Left kidney (tissue), 2 donors: ENCODE results near the gene AXIN1. TPM values are rescaled to one million over a fixed set of nuclear protein-coding genes. Genes with fewer than 3 reads are reported as not detected.
"Not testable (repeated sequence)": the region's sequence is repeated elsewhere in the genome, so short reads cannot be mapped to it uniquely, and the experiment has no call there.

Experiments used
- DNase-seq: peaks from one replicate; pipeline ENCODE4 v3.0.0-alpha.2; 2013
- polyA plus RNA-seq: library from polyadenylated mRNA; unstranded; fragments of 120-200 nt; gene quantifications from one replicate; pipeline ENCODE4 v1.2.1, GENCODE V29; 2013; ENCODE audit not compliant: insufficient read length

AXIN1 gene
- polyA plus RNA-seq, 1 donor: 14.7 TPM

GRCh38 chr16:354291-354881, 1.9 kb upstream of the AXIN1 start:
- no peak for DNase-seq

DNA sequence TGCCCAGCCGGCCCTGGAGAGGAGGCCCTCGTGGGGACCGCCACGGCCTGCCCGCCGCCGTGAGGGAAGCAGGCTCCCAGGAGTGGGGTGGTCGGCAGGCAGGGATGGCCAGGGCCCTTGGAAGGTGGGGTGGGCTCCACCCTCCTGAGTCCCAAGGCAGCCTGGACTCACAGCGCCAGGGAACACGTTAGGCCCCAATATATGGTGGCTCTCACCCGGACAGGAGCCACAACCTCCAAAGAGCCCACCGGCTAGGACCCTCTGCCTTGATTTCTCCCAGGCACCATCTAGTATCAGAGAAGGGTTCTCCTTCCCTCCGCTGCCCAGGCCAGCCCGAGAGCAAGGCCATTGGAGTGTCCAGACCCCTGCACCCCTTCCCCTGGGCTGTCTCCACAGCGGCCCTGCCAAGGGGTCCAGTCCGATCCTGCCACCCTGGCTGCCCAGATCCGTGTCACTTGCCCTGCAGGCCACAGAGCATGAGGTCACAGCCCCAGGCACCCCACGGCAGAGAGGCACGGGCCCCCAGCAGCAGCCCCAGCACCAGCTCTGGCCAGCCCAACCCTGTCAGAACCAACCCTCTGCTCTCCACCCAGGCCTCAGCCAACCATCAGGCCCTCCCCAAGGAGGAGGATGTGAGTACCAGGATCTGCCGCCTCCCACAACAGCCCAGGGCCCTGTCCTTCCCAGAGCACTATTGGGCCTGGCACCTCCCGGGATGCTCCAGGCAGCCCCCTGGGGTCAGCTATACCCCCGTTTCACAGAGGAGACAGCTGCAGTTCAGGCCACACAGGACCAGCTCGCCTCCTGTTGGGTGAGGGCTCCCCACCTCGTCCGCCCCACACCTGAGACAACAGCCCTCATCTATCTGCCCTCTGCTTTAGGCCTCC, 1.1 kb upstream of the AXIN1 start:
- no peak for DNase-seq

GRCh38 chr16:351804-352520, 561 bp downstream of the AXIN1 start:
- no peak for DNase-seq

- DNase-seq: no peak
These were observed 2.3 kb downstream of the AXIN1 start for GRCh38 chr16:350203-350602.

DNA sequence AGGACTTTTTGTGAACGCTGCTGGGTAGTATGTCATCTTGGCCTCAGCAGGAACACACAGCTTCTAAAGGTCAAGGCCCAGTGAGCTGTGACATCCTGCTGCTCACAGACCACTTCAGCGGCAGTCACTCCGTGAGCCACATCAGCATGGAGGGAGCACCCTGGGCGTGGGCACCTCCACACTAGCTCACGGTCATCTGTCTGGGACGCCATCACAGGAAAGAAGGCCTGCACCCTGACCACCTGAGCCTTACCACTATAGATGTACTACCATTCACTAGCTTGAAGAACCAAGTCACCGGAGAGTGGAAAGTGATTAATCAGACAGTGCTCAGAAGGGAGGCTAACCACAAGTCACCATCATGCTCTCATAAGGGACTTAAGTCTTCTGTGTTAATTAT, 3.3 kb downstream of the AXIN1 start:
- DNase-seq: no peak

- not testable (repeated sequence) for DNase-seq
These were observed 4.0 kb downstream of the AXIN1 start for GRCh38 chr16:348495-348894.

DNA sequence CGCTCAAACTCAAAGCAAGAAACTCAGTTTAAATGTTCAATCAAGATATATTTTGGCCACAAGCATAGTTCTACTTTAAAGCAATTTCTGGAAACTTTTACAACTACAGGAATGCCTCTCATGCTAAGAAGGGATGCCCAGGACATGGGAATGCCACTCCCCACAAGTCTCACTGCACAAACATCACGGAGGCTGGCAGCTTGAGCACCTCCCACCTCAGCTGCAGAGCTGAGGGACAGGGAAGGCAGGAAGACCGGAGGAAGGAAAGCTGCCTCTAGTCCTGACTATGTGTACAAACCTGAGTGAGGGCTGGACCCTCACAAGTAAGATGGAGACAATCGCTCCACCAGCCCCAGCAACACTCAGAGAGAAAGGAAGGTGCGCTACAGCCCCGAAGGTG, 5.3 kb downstream of the AXIN1 start:
- no peak for DNase-seq

DNA sequence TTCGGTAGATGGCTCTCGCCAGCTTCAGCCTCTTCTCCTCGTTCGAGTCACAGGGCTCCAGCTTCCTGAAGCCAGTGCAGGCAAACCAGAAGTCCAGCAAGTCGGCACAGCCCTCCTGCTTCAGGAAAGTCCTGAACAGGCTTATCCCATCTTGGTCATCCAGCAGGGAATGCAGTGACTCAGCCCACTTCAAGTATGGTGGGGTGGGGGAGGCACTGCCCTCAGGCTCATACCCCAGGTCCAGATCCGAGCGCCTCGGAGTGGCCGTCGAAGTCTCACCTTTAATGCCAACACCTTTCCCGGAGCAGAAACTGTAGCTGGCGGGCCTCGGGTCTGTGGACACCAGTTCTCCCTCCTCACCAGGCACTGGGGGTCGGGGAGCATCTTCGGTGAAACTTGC, 5.9 kb downstream of the AXIN1 start:
- no peak for DNase-seq

- no peak for DNase-seq
These were observed 6.8 kb downstream of the AXIN1 start for GRCh38 chr16:345772-346171.

- no peak for DNase-seq
These were observed 9.9 kb downstream of the AXIN1 start for GRCh38 chr16:342455-343213.

DNA sequence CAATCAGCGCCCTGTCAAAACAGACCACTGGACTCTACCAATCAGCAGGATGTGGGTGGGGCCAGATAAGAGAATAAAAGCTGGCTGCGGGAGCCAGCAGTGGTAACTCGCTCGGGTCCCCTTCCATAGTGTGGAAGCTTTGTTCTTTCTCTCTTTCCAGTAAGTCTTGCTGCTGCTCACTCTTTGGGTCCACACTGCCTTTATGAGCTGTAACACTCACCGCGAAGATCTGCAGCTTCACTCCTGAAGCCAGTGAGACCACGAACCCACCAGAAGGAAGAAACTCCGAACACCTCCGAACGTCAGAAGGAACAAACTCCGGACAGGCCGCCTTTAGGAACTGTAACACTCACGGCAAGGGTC, 10.6 kb downstream of the AXIN1 start:
- not testable (repeated sequence) for DNase-seq

- not testable (repeated sequence) for DNase-seq
These were observed 11.2 kb downstream of the AXIN1 start for GRCh38 chr16:341095-341973.

DNA sequence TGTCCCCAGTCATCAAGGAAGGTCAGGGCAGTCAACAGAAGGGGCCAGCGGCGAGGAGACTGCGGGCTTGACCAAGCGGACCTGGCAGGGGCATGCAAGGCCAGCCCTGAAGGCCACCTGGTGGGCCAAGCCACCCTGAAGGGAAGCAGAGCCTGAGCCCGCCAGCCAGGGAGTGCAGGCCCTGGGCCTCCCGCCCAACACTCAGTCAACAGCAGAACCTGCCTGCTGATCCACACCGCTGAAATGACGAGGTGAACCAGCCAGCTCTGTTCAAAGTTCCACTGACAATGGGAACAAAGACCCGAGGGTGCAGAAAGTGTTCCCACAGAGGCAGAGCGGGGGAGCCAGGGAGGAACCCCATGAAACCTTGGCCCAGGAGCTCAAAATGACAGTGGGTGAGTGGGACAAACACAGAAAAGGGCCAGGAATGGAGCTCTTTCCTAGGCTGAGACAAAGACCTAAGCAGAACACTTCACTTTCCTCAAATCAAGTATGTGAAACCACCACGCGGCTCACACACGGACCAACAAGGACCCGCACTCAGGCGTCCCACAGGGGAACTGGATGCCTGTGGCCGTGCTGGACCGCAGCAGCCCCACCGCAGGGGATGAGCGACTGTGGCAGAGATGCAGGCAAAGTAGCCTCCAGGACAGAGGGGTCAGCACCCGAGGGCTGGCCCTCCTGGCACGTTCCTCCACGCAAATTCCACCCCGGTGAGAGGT, 12.0 kb downstream of the AXIN1 start:
- DNase-seq: no peak

- DNase-seq: no peak
These were observed 12.8 kb downstream of the AXIN1 start for GRCh38 chr16:339680-340079.

DNA sequence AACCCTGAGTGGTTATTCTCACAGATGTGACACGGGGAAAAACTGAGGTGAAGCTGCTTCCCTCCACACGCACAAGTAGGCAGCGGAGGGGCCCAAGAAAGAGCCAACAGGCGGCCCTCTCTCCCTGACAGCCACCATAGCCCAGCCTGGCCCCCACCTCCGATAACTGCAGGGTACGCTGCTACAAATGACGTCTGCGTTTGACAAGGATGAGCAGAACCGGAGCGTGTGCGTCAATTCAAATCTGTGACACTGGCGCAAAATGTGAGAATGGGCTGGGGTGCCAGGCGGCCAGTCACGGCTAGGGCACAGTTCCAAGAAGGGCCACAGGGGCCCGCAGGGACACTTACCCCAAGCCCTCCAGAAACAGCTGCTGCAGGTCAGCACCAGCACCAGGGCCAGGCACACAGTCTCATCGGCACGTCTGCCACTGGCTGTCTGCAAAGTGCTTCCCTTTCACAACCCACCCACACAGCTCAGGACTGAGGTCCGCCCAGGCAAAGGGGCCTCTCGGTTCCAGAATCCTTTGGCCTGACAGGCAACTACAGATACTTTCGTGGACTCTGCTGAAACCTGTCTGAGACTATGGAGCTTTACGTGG, 14.4 kb downstream of the AXIN1 start:
- DNase-seq: no peak

DNA sequence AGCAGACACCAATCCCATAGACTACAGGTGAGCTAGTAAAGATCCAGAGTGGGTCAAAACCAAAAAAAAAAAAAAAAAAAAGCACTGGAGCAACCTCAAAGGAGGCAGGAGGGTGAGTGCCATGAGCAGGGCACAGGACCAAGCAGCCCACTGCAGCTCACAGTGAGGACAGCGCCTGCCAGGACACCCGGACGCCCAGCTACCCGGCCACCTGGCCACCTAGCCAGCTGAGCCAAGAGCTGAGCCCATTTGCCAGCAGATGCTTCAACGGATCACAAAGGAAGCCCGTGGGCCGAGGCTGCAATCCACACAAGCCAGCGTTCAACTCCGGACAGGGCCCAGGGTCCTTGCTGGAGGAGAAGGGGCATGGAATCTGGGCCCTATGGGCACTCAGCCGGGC, 15.1 kb downstream of the AXIN1 start:
- DNase-seq: no peak

DNA sequence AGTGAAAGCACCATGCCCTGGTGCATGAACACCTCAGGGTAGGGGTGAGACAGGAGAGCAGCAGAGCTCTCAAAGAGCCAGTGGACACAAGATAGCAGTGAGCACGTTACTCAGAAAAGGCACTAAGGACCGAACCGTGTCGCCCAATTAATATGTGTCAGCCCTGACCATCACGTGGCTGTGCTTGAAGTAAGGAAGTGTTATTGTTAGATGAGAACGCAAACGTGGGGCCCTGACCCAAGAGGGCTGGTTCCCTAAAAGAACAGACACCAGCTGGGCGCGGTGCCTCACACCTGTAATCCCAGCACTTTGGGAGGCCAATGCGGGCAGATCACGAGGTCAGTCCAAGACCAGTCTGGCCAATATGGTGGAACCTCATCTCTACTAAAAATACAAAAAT, 16.3 kb downstream of the AXIN1 start:
- DNase-seq: no peak

GRCh38 chr16:334861-335632, 17.5 kb downstream of the AXIN1 start:
- not testable (repeated sequence) for DNase-seq

GRCh38 chr16:334164-334832, 18.2 kb downstream of the AXIN1 start:
- not testable (repeated sequence) for DNase-seq
